Loucy (cell line): Measurements from ENCODE around the gene CLSTN2.

Source experiments
- H2AFZ ChIP-seq: fragments of 200-600 bp; sonication (generic); 2 replicates; pipeline ENCODE4 v1.6.0; 2016; ENCODE audit warnings: antibody characterized with exemption, mild to moderate bottlenecking, low read length, moderate library complexity
- H3F3A ChIP-seq: fragments of 200-600 bp; 2 replicates; pipeline ENCODE4 v1.6.0; 2016; ENCODE audit warnings: antibody characterized with exemption, low read depth, mild to moderate bottlenecking
- H3K27me3 ChIP-seq: fragments of 200-600 bp; sonication (generic); 2 replicates; pipeline ENCODE4 v1.6.1; 2014; ENCODE audit warnings: low read length, mild to moderate bottlenecking; ENCODE audit not compliant: insufficient read depth, poor library complexity, severe bottlenecking
- H3K36me3 ChIP-seq: fragments of 200-600 bp; sonication (generic); 2 replicates; pipeline ENCODE4 v1.6.1; 2016; ENCODE audit warnings: low read length; ENCODE audit not compliant: insufficient read depth
- H3K4me1 ChIP-seq: fragments of 200-600 bp; sonication (generic); 2 replicates; pipeline ENCODE4 v1.5.1; 2014; ENCODE audit warnings: low read length, mild to moderate bottlenecking; ENCODE audit not compliant: insufficient read depth, poor library complexity, severe bottlenecking
- H3K4me2 ChIP-seq: fragments of 200-600 bp; sonication (generic); 2 replicates; pipeline ENCODE4 v1.6.0; 2014; ENCODE audit warnings: antibody characterized with exemption, low read length, low read depth, mild to moderate bottlenecking; ENCODE audit not compliant: poor library complexity, severe bottlenecking
- H3K4me3 ChIP-seq: fragments of 200-600 bp; sonication (generic); 2 replicates; pipeline ENCODE4 v1.5.1; 2014; ENCODE audit warnings: low read length, mild to moderate bottlenecking, mixed read lengths; ENCODE audit not compliant: poor library complexity, severe bottlenecking
- H3K79me2 ChIP-seq: fragments of 200-600 bp; sonication (generic); 2 replicates; pipeline ENCODE4 v1.6.1; 2014; ENCODE audit warnings: low read length; ENCODE audit not compliant: insufficient read depth
- H3K9ac ChIP-seq: fragments of 200-600 bp; sonication (generic); 2 replicates; pipeline ENCODE4 v1.6.0; 2014; ENCODE audit warnings: mild to moderate bottlenecking, low read depth, low read length, moderate library complexity; ENCODE audit not compliant: poor library complexity, severe bottlenecking
- H3K9me2 ChIP-seq: fragments of 200-600 bp; sonication (generic); replicated peaks from 2 replicates; pipeline ENCODE4 v1.6.1; 2016; ENCODE audit warnings: low read depth, low read length, mixed read lengths
- H3K9me3 ChIP-seq: fragments of 200-600 bp; sonication (generic); 2 replicates; pipeline ENCODE4 v1.6.1; 2014; ENCODE audit warnings: mild to moderate bottlenecking, antibody characterized with exemption, low read length, low read depth; ENCODE audit not compliant: insufficient read depth
- H4K20me1 ChIP-seq: fragments of 200-600 bp; sonication (generic); 2 replicates; pipeline ENCODE4 v1.6.0; 2014; ENCODE audit warnings: antibody characterized with exemption, low read length, mild to moderate bottlenecking; ENCODE audit not compliant: insufficient read depth, poor library complexity, severe bottlenecking
- EZH2phosphoT487 ChIP-seq: fragments of 200-600 bp; IDR thresholded peaks from 2 replicates; pipeline ENCODE4 v1.6.1; 2018; ENCODE audit warnings: antibody characterized with exemption, mild to moderate bottlenecking, moderate library complexity, borderline replicate concordance
- TF ChIP-seq, protein P1 (sequence below): fragments of 200-600 bp; sonication (generic); conservative IDR thresholded peaks from 2 replicates; pipeline ENCODE4 v1.5.1; 2014; ENCODE audit warnings: mild to moderate bottlenecking, antibody characterized with exemption, low read length

CLSTN2 gene

GRCh38 chr3:140509534-140509933 is 574.5 kb downstream of the CLSTN2 start:
- Histone ChIP-seq H3K4me2 (no peak overlapping the region), H3K9ac (no peak overlapping the region), H3K9me2 (no peaks in the 10 kb centered on the region), H3K4me3 (no peak overlapping the region), H2AFZ (no peak overlapping the region), H3K9me3 (no peaks in the 10 kb centered on the region), H3K79me2 (no peaks in the 10 kb centered on the region), H3K36me3 (no peaks in the 10 kb centered on the region), H3F3A (no peaks in the 10 kb centered on the region), H3K27me3 (no peaks in the 10 kb centered on the region), H4K20me1 (no peaks in the 10 kb centered on the region), H3K4me1 (no peaks in the 10 kb centered on the region)
- TF ChIP-seq, protein P1, sequence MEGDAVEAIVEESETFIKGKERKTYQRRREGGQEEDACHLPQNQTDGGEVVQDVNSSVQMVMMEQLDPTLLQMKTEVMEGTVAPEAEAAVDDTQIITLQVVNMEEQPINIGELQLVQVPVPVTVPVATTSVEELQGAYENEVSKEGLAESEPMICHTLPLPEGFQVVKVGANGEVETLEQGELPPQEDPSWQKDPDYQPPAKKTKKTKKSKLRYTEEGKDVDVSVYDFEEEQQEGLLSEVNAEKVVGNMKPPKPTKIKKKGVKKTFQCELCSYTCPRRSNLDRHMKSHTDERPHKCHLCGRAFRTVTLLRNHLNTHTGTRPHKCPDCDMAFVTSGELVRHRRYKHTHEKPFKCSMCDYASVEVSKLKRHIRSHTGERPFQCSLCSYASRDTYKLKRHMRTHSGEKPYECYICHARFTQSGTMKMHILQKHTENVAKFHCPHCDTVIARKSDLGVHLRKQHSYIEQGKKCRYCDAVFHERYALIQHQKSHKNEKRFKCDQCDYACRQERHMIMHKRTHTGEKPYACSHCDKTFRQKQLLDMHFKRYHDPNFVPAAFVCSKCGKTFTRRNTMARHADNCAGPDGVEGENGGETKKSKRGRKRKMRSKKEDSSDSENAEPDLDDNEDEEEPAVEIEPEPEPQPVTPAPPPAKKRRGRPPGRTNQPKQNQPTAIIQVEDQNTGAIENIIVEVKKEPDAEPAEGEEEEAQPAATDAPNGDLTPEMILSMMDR = no peak
- no peak for TF ChIP-seq EZH2phosphoT487

- Histone ChIP-seq H3K9me3 (no peaks in the 10 kb centered on the region), H3K9ac (no peak overlapping the region), H3K36me3 (no peaks in the 10 kb centered on the region), H3K4me2 (no peak overlapping the region), H3K4me1 (no peaks in the 10 kb centered on the region), H3K27me3 (no peaks in the 10 kb centered on the region), H2AFZ (no peak overlapping the region), H3K9me2 (no peaks in the 10 kb centered on the region), H4K20me1 (no peaks in the 10 kb centered on the region), H3K79me2 (no peaks in the 10 kb centered on the region), H3K4me3 (no peak overlapping the region), H3F3A (no peaks in the 10 kb centered on the region)
- no peak for TF ChIP-seq EZH2phosphoT487
- TF ChIP-seq, protein P1 = no peak
These were observed 575.4 kb downstream of the CLSTN2 start for GRCh38 chr3:140510303-140510861.

- Histone ChIP-seq H3K9ac (no peak overlapping the region), H3K4me3 (no peak overlapping the region), H3K9me3 (no peaks in the 10 kb centered on the region), H3K4me1 (no peaks in the 10 kb centered on the region), H2AFZ (no peak overlapping the region), H3F3A (no peaks in the 10 kb centered on the region), H3K27me3 (no peaks in the 10 kb centered on the region), H4K20me1 (no peaks in the 10 kb centered on the region), H3K4me2 (no peak overlapping the region), H3K79me2 (no peaks in the 10 kb centered on the region), H3K9me2 (no peaks in the 10 kb centered on the region), H3K36me3 (no peaks in the 10 kb centered on the region)
- no peak for TF ChIP-seq EZH2phosphoT487
- TF ChIP-seq, protein P1 = no peak
These were observed 586.9 kb downstream of the CLSTN2 start for GRCh38 chr3:140521751-140522445.
